PC-3 (cell line): Measurements from ENCODE around the gene TBC1D5. TPM values are rescaled to one million over a fixed set of nuclear protein-coding genes. Genes with fewer than 3 reads are reported as not detected.

ENCODE experiments used
- ATAC-seq: fragments of 200-7000 bp; cut with Tn5 transposase; 2 replicates; pipeline ENCODE4 v1.9.1; 2020; ENCODE audit warnings: mild to moderate bottlenecking, moderate library complexity
- BruUV-seq: library from RNA; stranded (reverse); fragments of 400-500 nt; replicated peaks from 2 replicates; lab custom pipeline; 2021; lab: Mats Ljungman, UMichigan
- CTCF ChIA-PET: fragments of 300-600 bp; sonication (Branson Sonifier 250); formaldehyde crosslinking; loops from one replicate; lab custom pipeline; 2022; ENCODE audit warnings: antibody characterized with exemption; lab: Charles Lee
- POLR2A ChIA-PET: fragments of 300-600 bp; sonication (Branson Sonifier 250); formaldehyde crosslinking; loops from one replicate; lab custom pipeline; 2022; ENCODE audit warnings: antibody characterized with exemption; ENCODE audit not compliant: unreplicated experiment; lab: Charles Lee
- DNase-seq: peaks from one replicate; pipeline ENCODE4 v3.0.0-alpha.2; 2015
- H2AFZ ChIP-seq: fragments of 300-600 bp; sonication (generic); 2 replicates; pipeline ENCODE4 v1.6.0; 2016; ENCODE audit warnings: antibody characterized with exemption, low read length
- H3F3A ChIP-seq: fragments of 300-600 bp; sonication (generic); one replicate; pipeline ENCODE4 v1.6.0; 2017; ENCODE audit warnings: antibody characterized with exemption, low read length, control low read depth, mild to moderate bottlenecking; ENCODE audit not compliant: unreplicated experiment
- H3K27ac ChIP-seq: fragments of 300-600 bp; sonication (generic); 2 replicates; pipeline ENCODE4 v1.5.1; 2016; ENCODE audit warnings: mild to moderate bottlenecking, low read length
- H3K27me3 ChIP-seq: fragments of 300-600 bp; sonication (generic); 2 replicates; pipeline ENCODE4 v1.6.1; 2016; ENCODE audit warnings: low read length, mixed read lengths
- H3K36me3 ChIP-seq: fragments of 300-600 bp; sonication (generic); 2 replicates; pipeline ENCODE4 v1.6.1; 2016; ENCODE audit warnings: low read depth, mixed run types, low read length, mixed read lengths
- H3K4me1 ChIP-seq: fragments of 300-600 bp; sonication (generic); 2 replicates; pipeline ENCODE4 v1.5.1; 2016; ENCODE audit warnings: low read length; ENCODE audit not compliant: insufficient read depth
- H3K4me2 ChIP-seq: fragments of 300-600 bp; sonication (generic); 2 replicates; pipeline ENCODE4 v1.6.0; 2016; ENCODE audit warnings: low read length
- H3K4me3 ChIP-seq: fragments of 300-600 bp; sonication (generic); 2 replicates; pipeline ENCODE4 v1.5.1; 2016; ENCODE audit warnings: mild to moderate bottlenecking, low read length, mixed read lengths
- H3K79me2 ChIP-seq: fragments of 300-600 bp; sonication (generic); 2 replicates; pipeline ENCODE4 v1.6.1; 2017; ENCODE audit warnings: low read length, mixed read lengths
- H3K9ac ChIP-seq: fragments of 300-600 bp; sonication (generic); 2 replicates; pipeline ENCODE4 v1.6.0; 2016; ENCODE audit warnings: mild to moderate bottlenecking, low read length
- H3K9me2 ChIP-seq: fragments of 300-600 bp; sonication (generic); replicated peaks from 2 replicates; pipeline ENCODE4 v1.6.1; 2016; ENCODE audit warnings: mixed run types, low read length, mixed read lengths
- H3K9me3 ChIP-seq: fragments of 300-600 bp; sonication (generic); 2 replicates; pipeline ENCODE4 v1.6.1; 2016; ENCODE audit warnings: low read length, mixed read lengths
- H4K20me1 ChIP-seq: fragments of 300-600 bp; sonication (generic); 2 replicates; pipeline ENCODE4 v1.6.1; 2016; ENCODE audit warnings: low read length, mixed read lengths
- CTCF ChIP-seq: fragments of 300-600 bp; sonication (generic); conservative IDR thresholded peaks from 2 replicates; pipeline ENCODE4 v1.5.1; 2017; ENCODE audit warnings: antibody characterized with exemption, low read depth, mild to moderate bottlenecking, low read length
- EZH2 ChIP-seq: fragments of 300-600 bp; sonication (generic); IDR thresholded peaks from one replicate; pipeline ENCODE4 v1.6.1; 2017; ENCODE audit warnings: antibody characterized with exemption, mild to moderate bottlenecking, low read length; ENCODE audit not compliant: unreplicated experiment
- EZH2phosphoT487 ChIP-seq: fragments of 300-600 bp; sonication (generic); IDR thresholded peaks from 2 replicates; pipeline ENCODE4 v1.6.1; 2018; ENCODE audit warnings: mild to moderate bottlenecking, antibody characterized with exemption, low read length, borderline replicate concordance
- intact Hi-C: fragments of 100-400 bp; cut with micrococcal nuclease; formaldehyde crosslinking; loops from 2 replicates; pipeline ENCODE4 v1.9.0; 2023
- total RNA-seq: library from RNA; depleted of rRNA; stranded (reverse); fragments of >200 nt; gene quantifications from 2 replicates; pipeline ENCODE4 v1.2.3, GENCODE V29; 2014

TBC1D5 gene
- total RNA-seq, 1 experiment from 2014 or later = 54.5 TPM

GRCh38 chr3:17741621-17742101 lies 770 bp downstream of the TBC1D5 start:
- no TSS peak for BruUV-seq
- peaks cover 4% of the 10 kb centered on the region for H3F3A ChIP-seq
- ATAC-seq (no peak), DNase-seq (no peak)
- peaks cover 47% of the 10 kb centered on the region for H3K79me2 ChIP-seq
- intact Hi-C loops = loop anchor here (1.0 to 10.0 kb wide), 5 partner anchors 70 to 353 kb away; no protein-coding TSS in a partner anchor
- peak overlapping the region; percentile 86 for H3K4me2 ChIP-seq
- H4K20me1 ChIP-seq = no peaks in the 10 kb centered on the region
- H3K27me3 ChIP-seq = no peaks in the 10 kb centered on the region
- H3K4me1 ChIP-seq = peaks cover 24% of the 10 kb centered on the region
- H3K27ac ChIP-seq = peak overlapping the region; percentile 79
- H3K36me3 ChIP-seq = no peaks in the 10 kb centered on the region
- no peaks in the 10 kb centered on the region for H3K9me3 ChIP-seq
- H2AFZ ChIP-seq = peak overlapping the region; percentile 88
- CTCF ChIA-PET = interaction anchor here (2.2 kb wide), 1 partner anchor 97 kb away, joined by 11 read pairs; no protein-coding TSS in a partner anchor
- POLR2A ChIA-PET = interaction anchor here (0.6 kb wide), 1 partner anchor 193 kb away, joined by 3 read pairs; no protein-coding TSS in a partner anchor
- H3K4me3 ChIP-seq = peak overlapping the region; percentile 75
- no peaks in the 10 kb centered on the region for H3K9me2 ChIP-seq
- TF ChIP-seq CTCF (no peak), EZH2phosphoT487 (no peak), EZH2 (no peak)
- peak overlapping the region; percentile 83 for H3K9ac ChIP-seq

GRCh38 chr3:17740721-17741141 lies 1.7 kb downstream of the TBC1D5 start:
- TF ChIP-seq EZH2 (no peak), CTCF (no peak), EZH2phosphoT487 (no peak)
- intact Hi-C loops = loop anchor here (2.0 to 10.0 kb wide), 3 partner anchors 96 to 354 kb away; no protein-coding TSS in a partner anchor
- Histone ChIP-seq H3K4me3 (peak overlapping the region; percentile 75), H3K79me2 (peaks cover 53% of the 10 kb centered on the region), H3K4me2 (peak overlapping the region; percentile 86), H4K20me1 (no peaks in the 10 kb centered on the region), H3K27ac (peak overlapping the region; percentile 79), H3K27me3 (no peaks in the 10 kb centered on the region), H3F3A (peaks cover 4% of the 10 kb centered on the region), H3K36me3 (no peaks in the 10 kb centered on the region), H3K9me3 (no peaks in the 10 kb centered on the region), H2AFZ (no peak overlapping the region), H3K4me1 (peaks cover 24% of the 10 kb centered on the region), H3K9me2 (no peaks in the 10 kb centered on the region), H3K9ac (peak overlapping the region; percentile 83)
- peak; percentile 46 for ATAC-seq
- DNase-seq = peak; percentile 95
- BruUV-seq = no TSS peak
- POLR2A ChIA-PET = interaction anchor here (0.5 to 0.6 kb wide), 3 partner anchors 260 to 1299 kb away, joined by 3 read pairs; no protein-coding TSS in a partner anchor
- CTCF ChIA-PET = interaction anchor here (1.0 kb wide), 1 partner anchor 101 kb away, joined by 4 read pairs; no protein-coding TSS in a partner anchor

GRCh38 chr3:17738921-17739320 lies 3.5 kb downstream of the TBC1D5 start:
- CTCF ChIA-PET = no interaction called here
- no peak overlapping the region for H2AFZ ChIP-seq
- H3K4me1 ChIP-seq = peaks cover 24% of the 10 kb centered on the region
- POLR2A ChIA-PET = no interaction called here
- ATAC-seq (no peak), DNase-seq (no peak)
- BruUV-seq = no TSS peak
- TF ChIP-seq CTCF = no peak
- TF ChIP-seq EZH2phosphoT487 = no peak
- no peak for TF ChIP-seq EZH2
- no peaks in the 10 kb centered on the region for H4K20me1 ChIP-seq
- peaks cover 4% of the 10 kb centered on the region for H3F3A ChIP-seq
- no peak overlapping the region for H3K4me3 ChIP-seq
- H3K79me2 ChIP-seq = peaks cover 70% of the 10 kb centered on the region
- intact Hi-C loops = no loop called here
- H3K27me3 ChIP-seq = no peaks in the 10 kb centered on the region
- no peak overlapping the region for H3K27ac ChIP-seq
- no peak overlapping the region for H3K9ac ChIP-seq
- H3K4me2 ChIP-seq = no peak overlapping the region
- no peaks in the 10 kb centered on the region for H3K9me3 ChIP-seq
- no peaks in the 10 kb centered on the region for H3K36me3 ChIP-seq
- H3K9me2 ChIP-seq = no peaks in the 10 kb centered on the region
